ENCODE data around the gene DTD2.
"Not testable (repeated sequence)": the region's sequence is repeated elsewhere in the genome, so short reads cannot be mapped to it uniquely, and the experiment has no call there.

DTD2 gene

GRCh38 chr14:31456841-31457664, at the start of gene DTD2:
Gene DTD2, minus strand, starts transcription at chr14:31457506. Its CDS starts 113 bp downstream, at chr14:31457393.
- DNase-seq, result peak; percentile 91

- no peak for DNase-seq
Observed at GRCh38 chr14:31505411-31505810, 48.1 kb upstream of the DTD2 start.

DNA sequence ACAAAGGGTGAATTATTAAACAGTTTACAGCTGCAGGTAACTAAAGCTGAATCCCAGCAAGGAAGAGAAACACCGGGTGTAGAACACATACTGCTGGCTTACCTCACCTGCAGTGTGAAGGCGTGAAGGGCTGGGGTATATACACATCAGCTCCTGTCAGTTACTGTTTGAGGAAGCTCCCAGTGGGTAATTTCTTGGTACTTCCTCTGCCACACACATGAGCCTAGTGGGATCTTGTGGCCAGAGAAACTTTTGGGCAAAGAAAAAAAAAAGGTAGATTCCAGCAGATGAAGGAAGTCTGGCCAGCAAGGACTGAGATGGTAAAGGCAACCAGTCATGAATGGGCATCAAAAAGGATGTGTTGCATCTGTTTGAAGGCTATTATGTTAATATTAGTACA, 44.6 kb upstream of the DTD2 start:
- DNase-seq, result no peak

- DNase-seq, result no peak
Observed at GRCh38 chr14:31492759-31493498, 35.6 kb upstream of the DTD2 start.

GRCh38 chr14:31489691-31490090, 32.4 kb upstream of the DTD2 start:
- DNase-seq, result no peak

- no peak for DNase-seq
Observed at GRCh38 chr14:31487886-31488285, 30.6 kb upstream of the DTD2 start, which contains the start of gene GPR33. Gene GPR33, minus strand, starts transcription at chr14:31488039. Its CDS starts 4,074 bp downstream, at chr14:31483965.

DNA sequence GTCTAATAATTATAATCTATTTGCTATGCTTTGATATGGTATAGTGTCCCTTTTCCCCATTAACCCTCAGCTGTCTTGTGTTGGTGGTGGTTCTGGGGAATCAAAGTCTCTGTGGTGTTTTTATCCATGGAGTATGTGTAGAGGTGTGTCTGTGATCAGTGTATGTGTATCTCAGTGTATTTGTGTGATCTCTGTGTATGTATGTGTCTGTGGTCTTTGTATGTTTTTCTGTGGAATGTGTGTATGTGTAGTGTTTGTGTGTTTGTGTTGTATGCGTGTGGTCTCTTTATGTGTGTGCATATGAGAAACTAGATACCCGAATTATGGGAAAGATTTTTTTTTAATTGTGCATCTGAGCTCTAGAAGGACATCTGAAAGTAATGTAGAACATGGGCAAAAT, 29.5 kb upstream of the DTD2 start:
- DNase-seq, result no peak

- no peak for DNase-seq
Observed at GRCh38 chr14:31484754-31485153, 27.4 kb upstream of the DTD2 start.

DNA sequence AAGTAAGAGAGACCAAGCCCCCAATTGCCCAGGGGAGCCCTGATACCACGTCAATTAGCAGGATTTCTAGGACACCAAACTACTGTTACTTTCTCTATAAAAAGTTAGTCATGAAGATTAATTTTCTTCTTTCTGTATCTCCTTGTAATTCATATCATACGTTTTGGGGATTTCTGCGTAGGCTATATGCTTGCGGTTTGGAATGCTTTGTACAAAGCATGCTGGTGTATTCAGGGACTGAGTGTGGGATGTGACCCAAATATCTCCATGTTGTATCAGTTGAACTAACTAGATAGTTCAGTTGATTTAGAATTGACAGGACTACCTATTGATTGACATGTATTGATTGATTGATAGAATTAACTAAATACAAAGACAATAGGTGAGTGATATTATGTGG, 22.9 kb upstream of the DTD2 start:
- no peak for DNase-seq

- DNase-seq, result no peak
Observed at GRCh38 chr14:31479027-31479426, 21.7 kb upstream of the DTD2 start.

DNA sequence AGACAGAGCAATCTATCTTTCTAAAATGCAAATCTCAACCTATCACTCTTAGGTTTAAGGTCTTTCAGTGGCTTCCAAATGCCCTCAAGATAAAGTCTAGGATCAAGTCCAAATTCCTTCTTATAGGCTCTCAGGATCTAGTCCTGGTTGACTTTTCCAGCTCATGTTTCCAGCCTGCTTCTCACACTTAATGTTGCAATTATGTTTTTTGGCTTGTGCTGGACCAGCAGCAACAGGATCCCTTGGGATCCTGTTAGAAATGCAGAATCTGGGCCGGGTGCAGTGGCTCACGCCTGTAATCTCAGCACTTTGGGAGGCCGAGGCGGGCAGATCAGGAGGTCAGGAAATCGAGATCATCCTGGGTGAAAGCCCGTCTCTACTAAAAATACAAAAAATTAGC, 19.9 kb upstream of the DTD2 start:
- DNase-seq, result no peak

- no peak for DNase-seq
Observed at GRCh38 chr14:31476131-31476866, 19.0 kb upstream of the DTD2 start.

DNA sequence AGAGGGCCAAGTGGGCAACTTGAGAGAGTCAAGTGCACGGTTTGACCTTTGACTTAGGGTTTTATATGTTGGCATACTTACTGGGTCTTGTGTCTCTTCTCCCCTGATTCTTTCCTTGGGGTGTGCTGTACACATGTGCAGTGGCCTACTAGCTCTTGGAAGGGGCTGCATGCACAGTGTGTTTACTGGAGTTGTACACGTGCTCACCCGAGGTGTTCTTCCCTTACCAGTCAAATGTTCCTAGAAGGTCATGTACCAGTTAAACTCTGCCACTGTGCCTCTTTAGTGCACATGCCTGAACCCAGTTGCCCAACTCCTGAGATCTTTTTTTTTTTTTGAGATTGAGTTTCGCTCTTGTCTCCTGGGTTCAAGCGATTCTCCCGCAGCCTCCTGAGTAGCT, 9.2 kb upstream of the DTD2 start:
- DNase-seq, result no peak

DNA sequence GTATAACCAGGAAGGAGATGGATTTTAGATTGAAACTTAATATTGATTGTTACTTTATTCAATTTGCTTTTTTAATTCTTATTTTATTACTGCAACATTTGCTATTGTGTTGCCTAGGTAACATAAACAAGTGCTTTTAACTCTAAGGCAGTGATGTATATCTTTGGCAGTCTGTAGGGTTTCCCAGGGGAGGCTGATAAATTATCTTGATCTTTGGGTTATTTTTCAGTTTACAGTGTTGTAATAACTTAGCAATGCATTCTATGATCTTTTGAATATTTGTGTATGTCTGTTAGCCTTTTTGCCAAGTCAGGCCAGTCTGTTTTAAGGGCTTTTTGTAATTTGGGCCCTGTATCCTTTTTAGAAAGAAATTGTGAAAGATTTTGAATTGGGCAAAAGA, 7.8 kb upstream of the DTD2 start:
- DNase-seq, result no peak

GRCh38 chr14:31462450-31462849, 5.1 kb upstream of the DTD2 start:
- DNase-seq, result not testable (repeated sequence)

DNA sequence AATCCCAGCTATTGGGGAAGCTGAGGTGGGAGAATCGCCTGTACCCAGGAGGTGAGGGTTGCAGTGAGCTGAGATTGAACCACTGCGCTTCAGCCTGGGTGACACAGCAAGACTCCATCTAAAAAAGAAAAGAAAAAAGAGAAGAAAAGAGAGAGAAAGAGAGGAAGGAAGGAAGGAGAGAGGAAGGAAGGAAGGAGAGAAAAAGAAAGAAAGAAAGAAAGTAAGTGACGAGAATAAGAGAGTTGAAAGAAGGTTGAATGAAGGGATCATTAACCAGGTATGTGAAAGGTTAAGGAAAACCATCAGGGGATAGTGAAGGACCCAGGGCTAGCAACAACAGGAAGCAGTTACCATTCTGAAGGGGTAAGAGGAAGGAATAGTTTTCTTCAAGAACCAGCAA, 4.2 kb upstream of the DTD2 start:
- DNase-seq, result no peak

DNA sequence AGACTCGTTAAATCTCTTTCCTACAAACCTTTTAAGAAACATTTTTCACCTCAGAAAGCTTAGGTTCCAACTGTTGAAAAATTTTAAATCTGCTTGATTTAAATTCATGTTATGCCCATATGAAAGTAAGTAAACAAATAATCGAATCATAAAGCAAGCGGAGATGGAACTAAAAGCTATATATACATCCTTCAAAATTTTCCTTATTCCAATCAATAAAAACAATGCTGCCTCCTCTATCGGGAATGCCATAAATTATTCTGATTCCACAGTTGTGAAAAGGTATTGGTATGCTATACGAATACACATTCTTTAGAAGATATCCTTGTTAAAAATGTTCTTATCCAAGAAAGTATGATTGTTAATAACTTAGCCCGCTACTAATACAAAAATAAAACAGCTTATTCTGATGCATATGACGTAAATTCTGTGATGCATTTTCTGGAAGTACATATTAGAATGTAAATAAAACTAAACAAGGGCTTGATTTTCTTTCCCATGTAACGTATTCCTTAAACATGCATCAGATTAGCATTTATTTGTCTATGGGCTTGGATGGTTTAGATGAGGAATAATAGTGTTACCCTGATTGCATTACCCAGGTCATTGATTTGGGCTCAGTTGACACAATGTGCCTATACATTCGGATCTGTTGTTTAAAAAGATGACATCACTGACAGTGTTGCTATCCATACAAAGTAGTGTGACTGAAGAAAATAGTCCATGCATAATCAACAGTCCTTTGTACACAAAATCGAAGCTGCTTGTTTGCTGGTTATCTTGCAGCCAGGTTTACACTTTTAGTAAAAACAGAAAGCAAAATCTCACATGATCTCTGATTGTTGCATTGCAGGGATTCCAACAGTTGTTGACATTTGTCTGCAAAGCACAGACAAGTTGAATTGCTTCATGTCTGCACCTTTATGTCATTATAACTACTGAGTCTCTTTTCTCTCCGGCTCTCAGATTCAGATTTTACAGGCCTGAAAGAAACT, 656 bp upstream of the DTD2 start:
- no peak for DNase-seq

DNA sequence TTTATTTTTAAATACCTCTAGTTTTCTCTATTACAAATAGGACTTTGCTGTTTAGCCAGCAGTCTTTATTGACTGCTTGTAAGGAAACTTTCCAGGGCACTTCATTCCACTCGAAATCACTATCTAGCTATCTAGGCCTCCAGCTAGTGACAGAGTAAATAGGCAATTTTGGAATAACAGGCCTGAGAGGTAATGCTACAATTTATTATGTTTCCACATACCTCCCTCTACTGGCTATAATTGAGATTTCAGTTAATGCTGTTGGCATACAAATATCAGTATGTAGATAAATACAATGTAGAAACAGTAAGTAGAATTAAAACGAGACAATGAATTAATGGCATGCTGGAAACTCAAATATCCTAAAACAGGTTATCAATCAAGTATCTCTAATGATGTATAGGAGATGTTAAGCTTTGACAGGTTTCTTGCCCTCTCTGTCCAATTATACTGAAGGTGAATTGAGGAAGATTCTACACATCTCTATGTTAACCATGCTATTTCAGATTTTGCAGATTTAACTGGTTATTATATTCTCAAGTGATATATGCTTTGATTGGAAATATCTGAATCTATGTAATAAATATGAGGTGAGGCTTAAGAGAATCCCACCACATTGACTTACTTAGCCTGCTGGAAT, 7.2 kb downstream of the DTD2 start:
- DNase-seq, result no peak

DNA sequence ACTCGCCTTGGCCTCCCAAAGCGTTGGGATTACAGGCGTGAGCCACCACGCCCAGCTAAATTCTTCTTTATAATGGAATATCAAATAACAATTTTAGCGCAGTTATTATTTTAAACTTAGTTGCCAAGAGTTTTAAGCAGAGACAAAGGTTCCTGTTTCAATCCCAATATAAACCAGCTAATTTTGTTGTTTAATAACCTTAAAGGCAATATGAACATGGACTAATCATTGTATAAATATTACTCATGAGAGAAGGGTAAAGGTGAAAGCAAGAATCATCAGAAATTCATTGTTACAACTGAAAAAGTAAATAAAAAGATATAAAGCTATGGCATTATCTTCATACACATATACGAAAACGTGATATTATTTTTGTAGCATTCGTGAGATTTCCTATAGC, 8.2 kb downstream of the DTD2 start:
- no peak for DNase-seq

DNA sequence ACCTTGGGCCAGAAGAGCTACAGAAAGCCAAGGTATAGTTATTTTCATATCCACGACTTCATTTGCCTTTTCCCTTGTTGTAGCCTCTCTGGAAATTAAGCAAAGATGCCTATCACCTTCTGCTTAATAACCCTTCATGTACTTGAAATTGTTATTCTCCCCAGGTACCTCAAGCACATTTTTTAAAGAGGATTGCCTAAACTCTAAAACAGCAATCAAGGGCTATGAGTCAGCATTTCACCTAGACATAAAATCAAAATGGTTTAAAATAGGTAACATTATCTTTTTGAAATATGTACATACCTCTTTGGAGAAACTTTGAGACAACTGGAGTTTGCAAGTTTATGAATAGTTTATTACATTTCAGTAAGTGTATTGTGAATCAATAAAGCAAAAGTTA, 11.6 kb downstream of the DTD2 start:
- DNase-seq, result no peak

DNA sequence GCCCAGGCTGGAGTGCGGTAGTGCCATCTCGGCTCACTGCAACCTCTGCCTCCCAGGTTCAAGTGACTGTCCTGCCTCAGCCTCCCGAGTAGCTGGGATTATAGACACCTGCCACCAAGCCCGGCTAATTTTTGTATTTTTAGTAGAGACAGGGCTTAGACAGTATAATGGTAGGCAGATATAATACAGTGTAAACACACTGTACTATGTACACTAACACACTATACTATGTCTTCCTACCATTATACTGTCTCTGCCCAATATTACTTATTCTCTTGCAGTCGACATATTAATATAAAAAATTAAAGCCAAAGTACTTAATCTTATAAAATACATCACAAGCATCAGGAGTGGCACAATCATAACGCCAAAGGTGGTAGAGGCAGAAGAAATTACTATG, 15.0 kb downstream of the DTD2 start:
- no peak for DNase-seq
